ENCODE data around the gene SPATA19.

SPATA19 gene

DNA sequence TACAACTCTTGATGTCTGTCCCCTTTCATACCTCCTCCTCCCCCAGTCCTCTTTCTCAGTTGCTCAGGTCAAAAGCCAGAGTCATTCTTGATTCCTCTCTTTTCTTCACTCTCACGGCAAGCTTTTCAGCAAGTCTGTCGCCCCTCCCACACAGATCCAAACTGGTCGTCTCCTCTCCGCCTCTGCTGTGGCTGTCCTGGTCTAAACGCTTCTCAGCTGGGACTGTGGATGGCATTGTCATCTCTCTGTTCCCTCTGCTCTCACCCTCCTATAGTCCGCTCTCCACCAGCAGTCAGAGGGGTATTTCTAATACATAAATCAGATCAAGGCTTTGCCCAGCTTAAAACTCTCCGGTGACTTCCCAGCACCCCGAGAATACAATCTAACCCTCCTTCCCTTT is 46.8 kb upstream of the SPATA19 start:
- no peak for TF ChIP-seq SIN3A (IDR thresholded peaks at IDR 0.05; ENCODE audit: borderline replicate concordance, insufficient read depth, low read length)
- TF ChIP-seq FOXP2 (optimal IDR thresholded peaks at IDR 0.05; ENCODE audit: borderline replicate concordance, extremely low read depth, extremely low read length, insufficient read depth), result no peak
- no peak for TF ChIP-seq POLR2AphosphoS5 (IDR thresholded peaks at IDR 0.05; ENCODE audit: low read depth, low read length)
- no peak for TF ChIP-seq TAF1 (IDR thresholded peaks at IDR 0.05; ENCODE audit: borderline replicate concordance, insufficient read depth, low read length)
- TF ChIP-seq, protein P1, sequence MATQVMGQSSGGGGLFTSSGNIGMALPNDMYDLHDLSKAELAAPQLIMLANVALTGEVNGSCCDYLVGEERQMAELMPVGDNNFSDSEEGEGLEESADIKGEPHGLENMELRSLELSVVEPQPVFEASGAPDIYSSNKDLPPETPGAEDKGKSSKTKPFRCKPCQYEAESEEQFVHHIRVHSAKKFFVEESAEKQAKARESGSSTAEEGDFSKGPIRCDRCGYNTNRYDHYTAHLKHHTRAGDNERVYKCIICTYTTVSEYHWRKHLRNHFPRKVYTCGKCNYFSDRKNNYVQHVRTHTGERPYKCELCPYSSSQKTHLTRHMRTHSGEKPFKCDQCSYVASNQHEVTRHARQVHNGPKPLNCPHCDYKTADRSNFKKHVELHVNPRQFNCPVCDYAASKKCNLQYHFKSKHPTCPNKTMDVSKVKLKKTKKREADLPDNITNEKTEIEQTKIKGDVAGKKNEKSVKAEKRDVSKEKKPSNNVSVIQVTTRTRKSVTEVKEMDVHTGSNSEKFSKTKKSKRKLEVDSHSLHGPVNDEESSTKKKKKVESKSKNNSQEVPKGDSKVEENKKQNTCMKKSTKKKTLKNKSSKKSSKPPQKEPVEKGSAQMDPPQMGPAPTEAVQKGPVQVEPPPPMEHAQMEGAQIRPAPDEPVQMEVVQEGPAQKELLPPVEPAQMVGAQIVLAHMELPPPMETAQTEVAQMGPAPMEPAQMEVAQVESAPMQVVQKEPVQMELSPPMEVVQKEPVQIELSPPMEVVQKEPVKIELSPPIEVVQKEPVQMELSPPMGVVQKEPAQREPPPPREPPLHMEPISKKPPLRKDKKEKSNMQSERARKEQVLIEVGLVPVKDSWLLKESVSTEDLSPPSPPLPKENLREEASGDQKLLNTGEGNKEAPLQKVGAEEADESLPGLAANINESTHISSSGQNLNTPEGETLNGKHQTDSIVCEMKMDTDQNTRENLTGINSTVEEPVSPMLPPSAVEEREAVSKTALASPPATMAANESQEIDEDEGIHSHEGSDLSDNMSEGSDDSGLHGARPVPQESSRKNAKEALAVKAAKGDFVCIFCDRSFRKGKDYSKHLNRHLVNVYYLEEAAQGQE (IDR thresholded peaks at IDR 0.05; ENCODE audit: insufficient read depth in 1 of 2, low read depth in 2 of 2, low read length in 2 of 2), result no peak

DNA sequence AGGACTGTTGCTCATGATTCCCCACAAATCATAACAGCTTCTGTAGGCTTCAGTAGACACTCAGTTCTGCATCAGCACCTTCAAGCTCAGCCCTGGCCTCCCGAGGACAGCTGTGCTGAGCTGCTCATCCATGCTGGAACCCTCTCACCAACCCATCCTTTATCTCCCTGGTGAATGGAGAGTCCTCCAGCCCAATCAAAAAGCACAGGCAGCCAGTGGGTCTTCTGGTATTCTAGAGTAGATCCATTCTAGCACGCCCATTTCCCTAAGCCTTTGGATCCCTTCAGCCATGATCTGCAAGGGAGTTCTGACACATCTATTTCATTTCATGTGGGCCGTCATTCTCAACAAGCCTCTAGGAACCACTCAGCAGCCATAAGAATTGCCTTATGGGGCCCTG is 44.6 kb upstream of the SPATA19 start:
- TF ChIP-seq TAF1 (IDR thresholded peaks at IDR 0.05; ENCODE audit: borderline replicate concordance, insufficient read depth, low read length) (no peak), POLR2AphosphoS5 (IDR thresholded peaks at IDR 0.05; ENCODE audit: low read depth, low read length) (no peak), SIN3A (IDR thresholded peaks at IDR 0.05; ENCODE audit: borderline replicate concordance, insufficient read depth, low read length) (no peak), FOXP2 (optimal IDR thresholded peaks at IDR 0.05; ENCODE audit: borderline replicate concordance, extremely low read depth, extremely low read length, insufficient read depth) (no peak)
- TF ChIP-seq, protein P1 (IDR thresholded peaks at IDR 0.05; ENCODE audit: insufficient read depth in 1 of 2, low read depth in 2 of 2, low read length in 2 of 2), result no peak

GRCh38 chr11:133889188-133889587 is 43.9 kb upstream of the SPATA19 start:
- TF ChIP-seq SIN3A (IDR thresholded peaks at IDR 0.05; ENCODE audit: borderline replicate concordance, insufficient read depth, low read length) (no peak), FOXP2 (optimal IDR thresholded peaks at IDR 0.05; ENCODE audit: borderline replicate concordance, extremely low read depth, extremely low read length, insufficient read depth) (no peak), POLR2AphosphoS5 (IDR thresholded peaks at IDR 0.05; ENCODE audit: low read depth, low read length) (no peak), TAF1 (IDR thresholded peaks at IDR 0.05; ENCODE audit: borderline replicate concordance, insufficient read depth, low read length) (no peak)
- TF ChIP-seq, protein P1 (IDR thresholded peaks at IDR 0.05; ENCODE audit: insufficient read depth in 1 of 2, low read depth in 2 of 2, low read length in 2 of 2), result no peak

GRCh38 chr11:133887692-133888332 is 42.5 kb upstream of the SPATA19 start:
- TF ChIP-seq FOXP2 (optimal IDR thresholded peaks at IDR 0.05; ENCODE audit: borderline replicate concordance, extremely low read depth, extremely low read length, insufficient read depth) (no peak), TAF1 (IDR thresholded peaks at IDR 0.05; ENCODE audit: borderline replicate concordance, insufficient read depth, low read length) (no peak), POLR2AphosphoS5 (IDR thresholded peaks at IDR 0.05; ENCODE audit: low read depth, low read length) (no peak), SIN3A (IDR thresholded peaks at IDR 0.05; ENCODE audit: borderline replicate concordance, insufficient read depth, low read length) (no peak)
- TF ChIP-seq, protein P1 (IDR thresholded peaks at IDR 0.05; ENCODE audit: insufficient read depth in 1 of 2, low read depth in 2 of 2, low read length in 2 of 2), result no peak

Measured in PFSK-1 (cell line).